Coronary artery (tissue), 2 donors: ENCODE measurements around the gene RTF1.

Experiments
- DNase-seq: peaks from one replicate; pipeline ENCODE4 v3.0.0-alpha.2; 2017; ENCODE audit warnings: low spot score
- H3K27ac ChIP-seq, 2 donors: fragments of 200-600 bp; sonication (generic); one replicate each; pipeline ENCODE4 v1.5.1; 2016 to 2019
- H3K4me3 ChIP-seq: fragments of 200-600 bp; sonication (generic); 2 replicates; pipeline ENCODE4 v1.5.1; 2016; ENCODE audit warnings: mild to moderate bottlenecking, moderate library complexity
- TF ChIP-seq, protein P1 (sequence below): fragments of 200-600 bp; sonication (generic); IDR thresholded peaks from one replicate; pipeline ENCODE4 v1.5.1; 2019; ENCODE audit warnings: antibody characterized with exemption

The RTF1 gene

DNA sequence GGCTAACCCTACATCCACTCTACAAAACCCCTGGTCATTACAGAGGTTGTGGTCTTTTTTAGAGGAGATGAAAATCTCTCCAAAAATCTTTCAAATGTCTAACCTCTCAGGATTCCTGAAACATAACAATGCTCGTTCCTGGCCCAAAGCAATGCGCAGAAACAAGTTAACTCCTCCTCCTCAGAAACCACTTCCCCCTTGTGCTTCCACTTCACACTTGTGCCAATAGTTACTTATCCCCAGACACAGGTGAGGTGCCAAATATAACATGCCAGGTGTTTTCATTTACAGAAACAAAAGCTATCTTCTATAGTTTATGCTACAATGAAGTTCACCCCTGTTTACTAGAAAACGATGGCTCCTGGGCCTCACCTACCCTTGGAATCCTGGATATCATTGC is 20.8 kb upstream of the RTF1 start:
- DNase-seq: no peak
- Histone ChIP-seq H3K4me3 (no peak overlapping the region), H3K27ac (no peak overlapping the region)
- TF ChIP-seq, protein P1, sequence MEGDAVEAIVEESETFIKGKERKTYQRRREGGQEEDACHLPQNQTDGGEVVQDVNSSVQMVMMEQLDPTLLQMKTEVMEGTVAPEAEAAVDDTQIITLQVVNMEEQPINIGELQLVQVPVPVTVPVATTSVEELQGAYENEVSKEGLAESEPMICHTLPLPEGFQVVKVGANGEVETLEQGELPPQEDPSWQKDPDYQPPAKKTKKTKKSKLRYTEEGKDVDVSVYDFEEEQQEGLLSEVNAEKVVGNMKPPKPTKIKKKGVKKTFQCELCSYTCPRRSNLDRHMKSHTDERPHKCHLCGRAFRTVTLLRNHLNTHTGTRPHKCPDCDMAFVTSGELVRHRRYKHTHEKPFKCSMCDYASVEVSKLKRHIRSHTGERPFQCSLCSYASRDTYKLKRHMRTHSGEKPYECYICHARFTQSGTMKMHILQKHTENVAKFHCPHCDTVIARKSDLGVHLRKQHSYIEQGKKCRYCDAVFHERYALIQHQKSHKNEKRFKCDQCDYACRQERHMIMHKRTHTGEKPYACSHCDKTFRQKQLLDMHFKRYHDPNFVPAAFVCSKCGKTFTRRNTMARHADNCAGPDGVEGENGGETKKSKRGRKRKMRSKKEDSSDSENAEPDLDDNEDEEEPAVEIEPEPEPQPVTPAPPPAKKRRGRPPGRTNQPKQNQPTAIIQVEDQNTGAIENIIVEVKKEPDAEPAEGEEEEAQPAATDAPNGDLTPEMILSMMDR: no peak

DNA sequence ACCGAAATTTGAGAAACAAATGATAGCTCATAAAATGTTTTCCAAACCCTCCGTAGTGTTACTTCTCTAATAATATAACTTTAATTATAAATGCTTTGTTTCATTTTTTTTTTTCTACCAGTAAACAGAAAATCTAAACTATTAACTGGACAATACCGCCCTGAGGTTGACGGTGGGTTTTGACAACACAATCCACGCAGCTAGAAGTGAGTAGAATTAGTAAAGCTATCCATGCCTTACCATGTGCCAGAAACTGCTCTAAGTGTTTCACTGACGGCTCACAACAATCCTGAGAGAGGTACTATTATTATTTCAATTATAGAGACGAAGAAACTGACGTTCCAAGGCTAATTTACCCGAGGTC is 15.0 kb upstream of the RTF1 start:
- peak overlapping the region; percentile 83 to 86 for H3K27ac ChIP-seq
- H3K4me3 ChIP-seq: peak overlapping the region; percentile 80
- DNase-seq: no peak
- TF ChIP-seq, protein P1: no peak

DNA sequence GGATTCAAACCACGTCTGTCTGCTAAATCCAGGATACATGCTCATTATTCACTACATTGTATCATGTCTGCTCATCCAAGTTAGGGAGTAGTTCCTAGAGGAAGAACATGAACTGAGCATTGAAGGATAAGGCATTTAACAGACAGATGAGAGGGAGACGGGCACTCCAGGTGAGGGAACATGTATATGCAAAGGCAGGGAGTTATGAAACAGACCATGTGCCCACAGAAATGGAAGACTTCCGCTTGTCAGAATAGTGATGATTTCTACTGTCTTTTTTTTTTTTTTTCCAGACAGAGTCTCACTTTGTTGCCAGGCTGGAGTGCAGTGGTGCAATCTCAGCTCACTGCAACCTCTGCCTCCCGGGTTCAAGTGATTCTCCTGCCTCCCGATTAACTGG is 9.6 kb upstream of the RTF1 start:
- no peak for DNase-seq
- H3K27ac ChIP-seq: no peak overlapping the region
- no peak overlapping the region for H3K4me3 ChIP-seq
- TF ChIP-seq, protein P1: no peak

DNA sequence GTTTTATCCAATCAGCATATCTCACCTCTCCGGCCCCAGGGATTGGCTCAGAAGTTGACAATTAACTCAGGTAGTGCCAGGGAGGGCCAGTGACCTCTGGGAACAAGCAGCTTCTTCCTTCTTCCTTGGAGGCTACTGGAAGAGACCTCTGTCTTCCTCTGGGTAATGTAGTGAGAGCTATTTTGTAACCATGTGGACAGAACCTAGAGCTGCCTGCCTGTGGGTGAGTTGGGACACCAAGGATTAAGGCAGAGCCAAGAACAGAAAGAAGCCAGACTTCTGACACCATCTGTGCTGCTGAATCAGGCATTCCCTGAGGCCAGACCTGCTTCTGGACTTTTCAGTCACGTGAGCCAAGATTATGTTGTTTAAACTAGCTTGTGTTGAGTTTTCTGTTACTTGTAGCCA is 8.7 kb upstream of the RTF1 start:
- TF ChIP-seq, protein P1: no peak
- Histone ChIP-seq H3K4me3 (no peak overlapping the region), H3K27ac (no peak overlapping the region)
- no peak for DNase-seq

DNA sequence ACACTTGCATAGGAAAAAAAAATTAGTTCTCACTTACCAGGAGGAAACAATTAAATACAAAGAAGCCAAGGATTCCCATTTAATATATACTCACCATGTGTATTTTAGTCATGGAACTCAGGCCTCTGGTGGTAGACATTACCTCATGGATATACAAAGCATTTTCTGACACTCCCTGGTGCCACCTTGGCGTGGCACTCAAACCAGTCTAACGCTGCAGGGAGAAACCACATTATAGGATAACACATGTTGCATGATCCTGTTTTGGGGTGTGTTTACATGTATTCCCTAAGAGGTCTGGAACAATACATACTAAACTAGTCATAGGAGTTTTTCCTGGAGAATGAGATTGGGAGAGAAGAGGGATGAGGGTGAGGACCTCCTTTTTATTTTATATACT is 5.9 kb upstream of the RTF1 start:
- TF ChIP-seq, protein P1: no peak
- Histone ChIP-seq H3K27ac (no peak overlapping the region), H3K4me3 (no peak overlapping the region)
- DNase-seq: no peak

DNA sequence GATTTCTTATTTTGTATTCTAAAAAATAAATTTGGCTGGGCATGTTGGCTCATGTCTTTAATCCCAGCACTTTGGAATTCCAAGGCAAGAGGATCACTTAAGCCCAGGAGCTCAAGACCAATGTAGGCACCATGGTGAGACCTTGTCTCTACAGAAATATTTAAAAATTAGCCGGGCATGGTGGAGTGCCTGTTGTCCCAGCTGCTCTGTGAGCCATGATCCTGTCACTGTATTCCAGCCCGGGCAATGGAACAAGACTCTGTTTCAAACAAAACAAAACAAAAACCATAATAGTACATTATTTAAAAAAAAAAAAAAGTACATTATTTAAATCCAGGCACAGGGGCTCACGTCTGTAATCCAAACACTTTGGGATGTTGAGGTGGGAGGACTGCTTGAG is 5.5 kb upstream of the RTF1 start:
- no peak overlapping the region for H3K27ac ChIP-seq
- no peak overlapping the region for H3K4me3 ChIP-seq
- TF ChIP-seq, protein P1: no peak
- DNase-seq: no peak

DNA sequence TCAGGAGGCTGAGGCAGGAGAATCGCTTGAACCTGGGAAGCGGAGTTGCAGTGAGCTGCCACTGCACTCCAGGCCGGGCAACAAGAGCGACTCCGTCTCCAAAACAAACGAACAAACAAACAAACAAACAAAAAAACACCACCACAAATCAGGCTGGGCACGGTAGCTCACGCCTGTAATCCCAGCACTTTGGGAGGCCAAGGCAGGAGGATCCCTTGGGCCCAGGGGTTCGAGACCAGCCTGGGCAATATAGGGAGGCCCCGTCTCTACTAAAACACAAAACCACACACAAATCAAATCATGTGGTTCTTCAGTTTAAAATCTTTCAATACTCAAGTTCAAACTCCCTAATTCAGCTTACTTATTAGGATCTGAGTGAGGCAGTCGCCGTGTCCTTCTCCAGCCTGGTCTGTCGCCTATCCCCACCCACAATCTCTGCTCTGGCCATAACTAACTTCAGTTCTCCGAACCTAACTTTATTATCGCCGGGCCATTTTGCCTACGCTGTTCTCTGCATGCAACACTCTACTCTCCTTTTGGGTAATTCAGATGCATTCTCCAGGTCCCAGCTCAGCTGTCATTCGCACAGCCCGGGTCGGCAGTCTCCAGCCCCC is 660 bp upstream of the RTF1 start:
- H3K27ac ChIP-seq: peak overlapping the region; percentile 74 to 89
- TF ChIP-seq, protein P1: no peak
- DNase-seq: no peak
- H3K4me3 ChIP-seq: peak overlapping the region; percentile 82
